ENCODE measurements around the gene CAPN9.

Gene CAPN9

DNA sequence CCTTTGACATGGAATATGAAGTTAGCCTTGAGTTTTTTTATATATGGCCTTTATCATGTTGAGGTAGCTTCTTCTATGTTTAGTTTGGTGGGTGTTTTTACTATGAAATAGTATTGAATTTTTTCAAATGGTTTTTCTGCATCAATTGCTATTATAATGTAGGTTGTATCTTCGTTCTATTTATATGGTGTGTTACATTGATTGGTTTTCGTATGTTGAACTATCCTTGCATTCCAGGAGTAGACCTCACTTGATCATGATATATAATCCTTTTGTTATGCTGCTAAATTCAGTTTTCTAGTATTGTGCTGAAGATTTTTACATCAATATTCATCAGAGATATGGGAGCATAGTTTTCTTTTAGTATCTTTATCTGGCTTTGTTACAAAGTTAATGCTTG is 65.4 kb downstream of the CAPN9 start:
- Histone ChIP-seq H4K20me1 (ENCODE audit: insufficient read depth, low read length) (no peaks in the 10 kb centered on the region), H3K79me2 (ENCODE audit: insufficient read depth, low read length) (no peaks in the 10 kb centered on the region), H3K27me3 (ENCODE audit: insufficient read depth, low read length, poor library complexity) (peaks cover 4% of the 10 kb centered on the region), H3K9ac (ENCODE audit: low read depth, low read length) (no peak overlapping the region), H3K4me2 (ENCODE audit: insufficient read depth, low read length) (no peak overlapping the region), H3K4me1 (ENCODE audit: insufficient read depth, low read length) (no peaks in the 10 kb centered on the region), H3K9me3 (ENCODE audit: insufficient read depth, low read length, severe bottlenecking) (peaks cover 5% of the 10 kb centered on the region), H3K27ac (ENCODE audit: low read length) (no peak overlapping the region), H3K4me3 (ENCODE audit: low read depth in 1 of 2, low read length in 2 of 2) (no peak overlapping the region), H2AFZ (ENCODE audit: low read depth, low read length) (no peak overlapping the region), H3K36me3 (ENCODE audit: insufficient read depth, low read length) (no peaks in the 10 kb centered on the region)
- DNase-seq (no peak), ATAC-seq (ENCODE audit: insufficient read depth, low read depth) (no peak)
- no peak for TF ChIP-seq EZH2 (IDR thresholded peaks at IDR 0.05; ENCODE audit: borderline replicate concordance, low read depth, low read length, severe bottlenecking)
- TF ChIP-seq, protein P1, sequence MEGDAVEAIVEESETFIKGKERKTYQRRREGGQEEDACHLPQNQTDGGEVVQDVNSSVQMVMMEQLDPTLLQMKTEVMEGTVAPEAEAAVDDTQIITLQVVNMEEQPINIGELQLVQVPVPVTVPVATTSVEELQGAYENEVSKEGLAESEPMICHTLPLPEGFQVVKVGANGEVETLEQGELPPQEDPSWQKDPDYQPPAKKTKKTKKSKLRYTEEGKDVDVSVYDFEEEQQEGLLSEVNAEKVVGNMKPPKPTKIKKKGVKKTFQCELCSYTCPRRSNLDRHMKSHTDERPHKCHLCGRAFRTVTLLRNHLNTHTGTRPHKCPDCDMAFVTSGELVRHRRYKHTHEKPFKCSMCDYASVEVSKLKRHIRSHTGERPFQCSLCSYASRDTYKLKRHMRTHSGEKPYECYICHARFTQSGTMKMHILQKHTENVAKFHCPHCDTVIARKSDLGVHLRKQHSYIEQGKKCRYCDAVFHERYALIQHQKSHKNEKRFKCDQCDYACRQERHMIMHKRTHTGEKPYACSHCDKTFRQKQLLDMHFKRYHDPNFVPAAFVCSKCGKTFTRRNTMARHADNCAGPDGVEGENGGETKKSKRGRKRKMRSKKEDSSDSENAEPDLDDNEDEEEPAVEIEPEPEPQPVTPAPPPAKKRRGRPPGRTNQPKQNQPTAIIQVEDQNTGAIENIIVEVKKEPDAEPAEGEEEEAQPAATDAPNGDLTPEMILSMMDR (IDR thresholded peaks at IDR 0.05; ENCODE audit: borderline replicate concordance, extremely low read depth, low read length, poor library complexity, severe bottlenecking) = no peak

DNA sequence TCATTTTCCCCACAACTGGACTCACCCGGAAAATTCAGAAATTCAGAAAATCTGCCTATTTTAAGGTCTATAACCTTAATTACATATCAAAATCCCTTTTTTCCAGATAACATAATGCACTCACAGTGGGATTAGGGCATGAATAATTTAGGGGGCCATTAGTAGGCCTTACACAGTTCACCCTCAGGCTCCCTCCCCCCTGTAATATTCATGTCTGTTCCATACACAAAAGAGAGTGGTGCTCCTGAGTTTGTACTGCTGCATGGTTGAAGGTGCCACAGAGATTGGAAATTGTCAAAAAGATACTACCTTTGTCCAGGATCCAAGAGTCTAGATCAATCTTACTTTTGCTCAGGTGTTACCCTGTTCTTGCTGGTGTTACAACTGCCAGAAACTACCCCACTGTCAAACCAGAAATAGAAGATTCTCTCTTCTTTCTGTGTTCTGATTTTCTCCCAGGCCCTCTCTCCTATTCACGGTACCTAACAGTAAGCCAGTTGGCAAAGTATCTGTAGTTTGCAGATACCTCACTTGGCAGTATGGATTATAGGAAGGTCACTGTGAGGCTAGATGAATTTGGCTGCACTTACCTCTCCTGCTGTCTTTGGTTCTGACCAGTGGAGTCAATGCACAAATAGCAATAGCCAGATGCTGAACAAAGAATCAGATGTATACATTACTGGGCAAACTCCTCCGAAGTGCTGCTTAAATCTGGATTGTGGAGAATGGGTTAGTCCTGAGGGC is 67.9 kb downstream of the CAPN9 start:
- ATAC-seq (ENCODE audit: insufficient read depth, low read depth) (no peak), DNase-seq (no peak)
- no peak overlapping the region for H3K4me2 ChIP-seq (ENCODE audit: insufficient read depth, low read length)
- no peak overlapping the region for H3K9ac ChIP-seq (ENCODE audit: low read depth, low read length)
- H2AFZ ChIP-seq (ENCODE audit: low read depth, low read length) = no peak overlapping the region
- no peak overlapping the region for H3K27ac ChIP-seq (ENCODE audit: low read length)
- H4K20me1 ChIP-seq (ENCODE audit: insufficient read depth, low read length) = no peaks in the 10 kb centered on the region
- H3K4me3 ChIP-seq (ENCODE audit: low read depth in 1 of 2, low read length in 2 of 2) = no peak overlapping the region
- no peaks in the 10 kb centered on the region for H3K36me3 ChIP-seq (ENCODE audit: insufficient read depth, low read length)
- TF ChIP-seq, protein P1 (IDR thresholded peaks at IDR 0.05; ENCODE audit: borderline replicate concordance, extremely low read depth, low read length, poor library complexity, severe bottlenecking) = no peak
- no peak for TF ChIP-seq EZH2 (IDR thresholded peaks at IDR 0.05; ENCODE audit: borderline replicate concordance, low read depth, low read length, severe bottlenecking)
- peaks cover 4% of the 10 kb centered on the region for H3K27me3 ChIP-seq (ENCODE audit: insufficient read depth, low read length, poor library complexity)
- H3K79me2 ChIP-seq (ENCODE audit: insufficient read depth, low read length) = no peaks in the 10 kb centered on the region
- no peaks in the 10 kb centered on the region for H3K4me1 ChIP-seq (ENCODE audit: insufficient read depth, low read length)
- peaks cover 5% of the 10 kb centered on the region for H3K9me3 ChIP-seq (ENCODE audit: insufficient read depth, low read length, severe bottlenecking)

DNA sequence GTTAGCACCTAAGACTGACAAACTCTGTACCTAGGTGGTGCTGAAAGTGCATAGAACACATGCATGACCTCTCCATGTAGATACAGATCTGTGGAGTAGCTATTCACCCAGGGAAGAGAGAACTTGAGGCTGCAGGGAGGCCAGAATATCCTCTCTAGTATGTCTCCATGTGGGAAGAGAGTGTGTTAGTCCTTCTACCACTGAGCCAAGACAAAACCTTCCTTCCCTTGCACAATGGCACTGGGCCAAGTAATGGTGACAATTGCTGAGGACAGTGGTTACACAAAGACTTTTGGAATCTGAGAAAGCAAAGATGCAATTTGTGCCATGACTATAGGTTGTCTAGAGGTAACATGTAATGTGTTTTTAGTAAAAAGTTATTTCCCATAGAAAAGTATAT is 68.8 kb downstream of the CAPN9 start:
- H4K20me1 ChIP-seq (ENCODE audit: insufficient read depth, low read length) = no peaks in the 10 kb centered on the region

More for the DNA sequence above, 68.8 kb downstream of the CAPN9 start:
- no peaks in the 10 kb centered on the region for H3K4me1 ChIP-seq (ENCODE audit: insufficient read depth, low read length)
- peaks cover 4% of the 10 kb centered on the region for H3K27me3 ChIP-seq (ENCODE audit: insufficient read depth, low read length, poor library complexity)
- DNase-seq = no peak
- H3K9me3 ChIP-seq (ENCODE audit: insufficient read depth, low read length, severe bottlenecking) = peaks cover 5% of the 10 kb centered on the region
- H3K79me2 ChIP-seq (ENCODE audit: insufficient read depth, low read length) = no peaks in the 10 kb centered on the region
- H3K4me2 ChIP-seq (ENCODE audit: insufficient read depth, low read length) = no peak overlapping the region
- H3K9ac ChIP-seq (ENCODE audit: low read depth, low read length) = no peak overlapping the region
- ATAC-seq (ENCODE audit: insufficient read depth, low read depth) = no peak
- no peak overlapping the region for H2AFZ ChIP-seq (ENCODE audit: low read depth, low read length)
- no peaks in the 10 kb centered on the region for H3K36me3 ChIP-seq (ENCODE audit: insufficient read depth, low read length)
- TF ChIP-seq, protein P1 (IDR thresholded peaks at IDR 0.05; ENCODE audit: borderline replicate concordance, extremely low read depth, low read length, poor library complexity, severe bottlenecking) = no peak
- TF ChIP-seq EZH2 (IDR thresholded peaks at IDR 0.05; ENCODE audit: borderline replicate concordance, low read depth, low read length, severe bottlenecking) = no peak
- no peak overlapping the region for H3K4me3 ChIP-seq (ENCODE audit: low read depth in 1 of 2, low read length in 2 of 2)
- no peak overlapping the region for H3K27ac ChIP-seq (ENCODE audit: low read length)

All from DND-41 (cell line).